NCI-H2107 treated with DMSO at 0.1 percent for 48 hours (cell line): Measurements from ENCODE around the gene PGAM1.
"Not testable (repeated sequence)": the region's sequence is repeated elsewhere in the genome, so short reads cannot be mapped to it uniquely, and the experiment has no call there.

Source experiments
- DNase-seq: peaks from one replicate; lab custom pipeline; 2025; ENCODE audit not compliant: unreplicated experiment; lab: John Stamatoyannopoulos, UW

Gene PGAM1

DNA sequence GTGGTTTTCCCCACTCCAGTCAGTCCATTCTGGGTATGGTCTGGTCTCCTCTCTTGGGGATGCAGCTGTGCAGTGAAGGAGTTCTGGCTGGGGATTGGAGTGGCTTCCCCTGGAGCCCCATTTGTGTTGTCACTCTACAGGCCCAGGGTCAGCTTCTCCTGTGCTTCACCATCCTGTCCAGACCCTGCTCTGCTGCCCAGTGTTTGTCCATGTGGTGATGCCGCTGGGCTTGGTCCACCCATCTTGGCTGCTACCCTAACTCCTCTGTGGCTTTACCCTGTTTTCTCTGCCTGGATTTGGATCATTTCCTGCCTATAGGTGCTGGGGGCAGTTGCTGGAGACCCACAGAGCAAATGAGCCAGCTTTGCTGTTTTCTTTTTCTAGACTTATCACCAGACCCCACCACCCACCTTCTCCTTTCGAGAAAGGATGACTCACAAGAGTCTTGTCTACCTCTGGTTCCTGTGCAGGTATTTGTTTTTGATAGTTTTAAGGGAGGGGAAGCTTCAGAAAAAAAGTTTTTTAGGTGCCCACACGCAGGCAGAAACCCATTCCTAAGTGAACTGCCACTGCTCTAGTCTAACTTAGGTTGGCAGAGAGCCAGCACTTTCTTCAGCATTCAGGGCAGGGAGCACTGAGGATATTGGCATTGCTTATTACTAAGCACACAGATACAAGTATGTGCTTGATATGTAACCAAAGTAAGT lies 28.5 kb downstream of the PGAM1 start:
- no peak for DNase-seq

DNA sequence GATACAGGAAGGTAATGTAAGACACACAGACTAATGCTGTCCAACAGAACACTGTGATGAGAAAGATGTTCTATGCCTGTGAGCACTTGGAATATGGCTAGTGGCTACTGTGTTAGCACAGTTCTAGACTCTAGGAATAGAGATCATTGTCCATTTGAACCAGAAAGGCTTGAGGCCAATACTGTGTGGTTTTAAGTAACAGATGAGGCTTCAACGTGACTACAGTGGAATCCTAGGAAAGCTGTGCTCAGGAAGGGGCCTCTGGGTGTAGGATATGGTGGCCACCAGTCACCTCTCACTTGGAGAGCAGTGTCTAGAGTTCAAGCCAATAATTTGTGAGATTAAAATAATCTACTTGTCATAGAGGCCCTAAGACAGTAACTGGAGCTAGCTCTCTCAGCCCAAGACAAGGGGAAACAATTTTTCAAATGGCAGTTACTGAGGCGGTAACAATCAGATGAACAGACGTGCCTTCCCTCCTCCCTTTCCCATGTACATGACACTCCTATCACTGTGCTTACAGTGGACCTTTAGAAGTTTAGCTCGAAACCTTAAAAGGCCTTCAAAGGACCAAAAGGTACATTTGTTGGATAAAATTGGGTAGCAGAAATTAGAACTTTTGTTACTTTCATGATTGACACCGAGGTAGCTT lies 30.2 kb downstream of the PGAM1 start:
- DNase-seq: no peak

DNA sequence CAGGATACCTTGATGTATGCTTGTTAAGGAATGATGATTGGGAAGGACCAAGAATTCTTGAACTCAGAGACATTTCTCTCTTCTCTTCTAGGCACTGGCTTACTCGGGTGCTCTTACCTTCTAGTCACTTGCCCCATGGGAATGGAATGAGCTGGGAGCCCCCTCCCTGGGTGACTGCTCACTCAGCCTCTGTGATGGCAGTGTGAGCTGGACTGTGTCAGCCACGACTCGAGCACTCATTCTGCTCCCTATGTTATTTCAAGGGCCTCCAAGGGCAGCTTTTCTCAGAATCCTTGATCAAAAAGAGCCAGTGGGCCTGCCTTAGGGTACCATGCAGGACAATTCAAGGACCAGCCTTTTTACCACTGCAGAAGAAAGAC lies 30.7 kb downstream of the PGAM1 start:
- DNase-seq: no peak

DNA sequence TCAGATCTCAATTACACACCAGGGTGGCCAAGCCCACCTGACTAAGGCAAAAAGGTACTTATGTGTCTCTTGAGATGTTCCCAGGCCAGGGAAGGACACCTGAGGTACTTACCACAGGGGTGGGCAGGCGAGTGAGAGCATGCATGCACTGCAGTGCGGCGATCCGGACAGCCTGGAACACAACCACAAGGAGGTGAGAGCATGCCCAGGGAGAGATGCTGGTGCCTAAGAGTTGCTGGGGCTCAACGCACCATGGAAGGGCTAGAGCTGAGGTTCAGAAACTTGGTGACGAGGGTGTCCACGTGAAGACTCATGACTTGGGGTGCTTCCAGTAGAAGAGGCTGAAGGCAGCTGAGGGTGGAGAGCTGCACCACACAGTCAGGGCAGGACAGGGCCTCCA lies 33.1 kb downstream of the PGAM1 start:
- no peak for DNase-seq

DNA sequence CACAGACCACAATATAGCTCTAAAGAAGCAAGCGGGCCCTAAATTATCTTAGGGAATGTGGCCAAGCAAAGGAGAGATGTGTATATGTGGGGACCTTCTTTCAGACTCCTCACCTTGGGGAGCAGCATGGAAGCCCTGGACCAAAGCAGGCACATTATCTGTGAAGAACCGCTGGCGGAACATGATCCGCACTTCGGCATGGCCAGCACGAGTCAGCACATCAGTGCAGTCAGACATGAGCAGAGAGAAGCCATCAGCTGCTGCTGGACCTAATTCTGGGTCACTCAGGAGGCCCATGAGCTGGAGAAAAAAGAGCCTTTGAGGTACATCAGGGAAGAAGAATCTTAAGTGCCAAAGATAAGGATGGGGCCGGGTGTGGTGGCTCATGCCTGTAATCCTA lies 33.9 kb downstream of the PGAM1 start:
- no peak for DNase-seq

DNA sequence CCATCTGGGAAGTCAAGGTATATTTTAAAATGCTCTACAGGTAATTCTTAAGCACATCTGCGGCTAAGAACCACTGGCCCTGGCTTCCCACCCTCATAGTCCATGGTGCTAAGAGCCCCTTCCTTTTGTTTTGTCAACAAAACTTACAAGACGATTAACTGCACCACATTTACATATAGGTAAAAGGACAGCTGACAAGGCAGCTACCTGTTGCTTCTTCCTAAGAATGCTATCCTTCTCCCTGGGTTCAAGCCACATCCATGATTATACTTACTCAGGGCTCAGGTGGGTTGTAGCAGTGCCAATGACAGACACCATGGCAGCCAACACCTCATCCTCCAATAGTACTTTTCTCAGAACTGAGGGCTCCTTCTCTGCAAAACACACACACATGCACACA lies 36.3 kb downstream of the PGAM1 start:
- DNase-seq: no peak

DNA sequence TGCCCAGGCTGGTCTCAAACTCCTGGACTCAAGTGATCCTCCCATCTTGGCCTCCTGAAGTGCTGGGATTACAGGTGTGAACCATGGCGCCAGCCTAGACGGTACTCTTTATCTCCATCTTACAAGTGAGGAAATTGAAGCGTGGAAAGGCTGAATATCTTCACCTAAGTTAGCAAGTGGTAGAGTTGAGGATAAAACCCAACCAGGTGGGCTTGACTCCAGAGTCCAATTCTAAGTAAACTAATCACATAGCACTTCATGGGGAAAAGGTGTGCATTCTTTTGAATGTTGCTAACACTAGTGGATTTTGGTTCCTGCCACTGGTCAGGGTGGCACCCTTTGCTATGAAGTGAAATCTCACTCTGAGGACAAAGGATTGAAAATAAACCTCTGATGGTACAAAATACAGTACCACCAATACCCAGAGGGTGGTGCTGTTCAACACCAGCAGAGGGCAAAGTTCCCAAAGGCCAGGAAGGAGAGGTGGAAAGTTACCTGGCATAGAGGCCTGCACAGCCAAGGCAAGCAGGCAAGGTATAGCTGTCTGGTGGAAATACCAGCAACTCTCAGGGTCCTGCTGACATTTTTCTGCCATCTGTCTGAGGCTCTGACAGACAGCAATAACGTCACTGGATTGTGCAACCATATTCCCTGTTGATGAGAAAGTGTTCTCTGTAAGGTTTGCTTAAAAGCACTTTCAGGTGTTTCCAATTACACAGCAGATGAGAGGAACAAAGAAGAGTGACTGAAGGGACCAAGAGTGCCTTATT lies 37.6 kb downstream of the PGAM1 start:
- DNase-seq: peak; percentile 73

DNA sequence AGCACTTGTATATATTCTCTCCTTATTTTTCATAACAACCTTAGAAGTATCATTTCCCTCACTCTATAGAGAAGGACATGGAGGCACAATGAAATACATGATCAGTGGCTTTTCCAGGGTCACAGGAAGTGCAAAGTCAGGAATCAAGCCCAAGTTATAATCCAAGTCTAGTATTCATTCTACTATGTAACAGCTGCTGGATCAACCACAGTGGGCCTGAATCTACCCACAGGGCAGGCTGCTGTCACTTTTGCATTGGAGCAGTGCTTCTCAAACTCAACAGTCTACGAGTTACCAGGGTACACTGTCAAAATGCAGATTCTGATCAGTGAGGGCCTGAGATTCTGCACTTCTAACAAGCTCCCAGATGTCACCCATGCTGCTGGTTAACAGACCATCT lies 38.2 kb downstream of the PGAM1 start:
- DNase-seq: no peak

DNA sequence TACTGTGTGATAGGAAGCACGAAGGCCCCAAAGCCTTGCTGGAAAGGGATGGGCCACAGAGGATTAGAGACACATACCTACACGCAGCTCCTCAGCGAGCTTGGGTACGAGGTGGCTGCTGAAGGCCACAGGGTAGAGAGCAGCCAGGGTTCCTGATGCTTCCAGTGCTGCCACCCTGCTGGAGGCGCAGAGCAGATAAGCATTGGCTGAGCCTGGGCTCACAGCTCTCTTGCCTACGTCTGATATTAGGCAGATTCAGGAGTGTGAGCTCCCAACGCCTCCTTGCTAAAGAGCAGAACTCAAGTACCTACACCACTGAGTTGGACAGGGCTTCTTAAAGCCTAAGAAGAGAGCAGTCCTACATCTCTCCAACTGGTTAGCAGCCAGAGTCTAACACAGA lies 40.0 kb downstream of the PGAM1 start:
- DNase-seq: no peak

DNA sequence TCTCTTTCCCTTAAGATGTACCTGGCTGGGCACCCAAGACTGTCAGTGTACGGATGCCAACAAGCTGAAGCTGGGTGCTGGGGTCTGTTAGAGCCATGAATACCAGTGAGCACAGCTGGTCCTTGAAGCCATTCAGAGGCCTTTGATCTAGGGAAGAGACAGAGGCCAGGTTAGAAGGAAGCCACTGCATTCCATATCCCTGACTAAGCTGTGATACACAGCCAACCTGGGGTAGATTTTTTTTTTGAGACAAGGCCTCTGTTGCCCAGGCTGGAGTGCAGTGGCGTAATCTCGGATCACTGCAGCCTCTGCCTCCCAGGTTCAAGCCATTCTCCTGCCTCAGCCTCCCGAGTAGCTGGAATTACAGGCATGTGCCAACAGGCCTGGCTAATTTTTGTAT lies 40.8 kb downstream of the PGAM1 start:
- no peak for DNase-seq

DNA sequence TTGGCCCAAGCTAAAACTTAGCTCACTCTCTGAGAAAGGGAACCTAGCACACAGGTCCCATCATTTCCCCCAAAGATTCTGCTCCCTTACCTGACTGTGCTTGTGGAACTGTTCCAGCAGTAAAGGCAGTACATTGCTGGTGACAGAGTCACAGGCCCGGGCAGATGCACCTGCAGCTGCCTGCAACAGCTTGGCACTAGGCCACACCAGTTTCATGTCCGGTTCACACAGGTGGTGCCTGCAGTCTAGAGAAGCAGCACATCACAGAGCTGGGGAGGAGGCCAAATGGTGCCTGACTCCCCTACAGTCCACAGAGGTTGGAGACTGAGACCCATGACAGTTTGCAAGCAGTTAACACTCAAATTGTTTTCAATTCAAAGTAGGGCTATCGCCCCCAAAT lies 42.2 kb downstream of the PGAM1 start:
- peak; percentile 9 for DNase-seq

DNA sequence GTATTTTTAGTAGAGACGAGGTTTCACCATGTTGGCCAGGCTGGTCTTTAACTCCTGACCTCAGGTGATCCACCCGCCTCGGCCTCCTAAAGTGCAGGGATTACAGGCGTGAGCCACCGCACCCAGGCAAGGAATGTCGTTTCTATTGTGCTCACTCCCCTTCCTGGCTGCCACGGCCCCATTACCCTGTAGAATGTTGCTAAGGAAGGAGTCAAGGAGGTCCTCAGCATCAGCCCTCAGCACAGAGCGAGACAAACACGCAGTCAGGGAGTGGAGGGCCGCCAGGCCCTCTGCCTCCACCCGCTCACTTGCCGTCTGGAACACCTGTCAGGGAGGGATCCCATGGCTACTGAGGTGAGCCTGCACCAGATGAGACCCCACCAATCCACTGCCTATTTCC lies 42.8 kb downstream of the PGAM1 start:
- not testable (repeated sequence) for DNase-seq

DNA sequence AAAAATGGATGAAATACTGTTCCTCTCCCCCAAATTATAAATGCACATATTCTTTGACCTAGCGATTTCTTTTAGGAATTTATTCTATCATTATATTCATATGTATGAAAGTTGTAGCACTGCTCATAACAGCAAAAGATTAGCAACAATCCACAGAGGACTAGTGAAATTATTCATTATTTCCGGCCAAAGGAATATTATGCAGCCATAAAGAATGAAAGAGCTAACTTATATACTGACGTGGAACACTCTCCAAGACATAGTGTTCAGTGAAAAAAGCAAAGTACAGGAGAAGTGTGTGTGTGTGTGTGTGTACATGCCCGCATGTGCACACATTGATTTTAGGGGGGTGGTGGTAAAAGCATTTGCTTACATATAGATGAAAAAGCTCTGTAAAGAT lies 48.9 kb downstream of the PGAM1 start:
- DNase-seq: no peak

DNA sequence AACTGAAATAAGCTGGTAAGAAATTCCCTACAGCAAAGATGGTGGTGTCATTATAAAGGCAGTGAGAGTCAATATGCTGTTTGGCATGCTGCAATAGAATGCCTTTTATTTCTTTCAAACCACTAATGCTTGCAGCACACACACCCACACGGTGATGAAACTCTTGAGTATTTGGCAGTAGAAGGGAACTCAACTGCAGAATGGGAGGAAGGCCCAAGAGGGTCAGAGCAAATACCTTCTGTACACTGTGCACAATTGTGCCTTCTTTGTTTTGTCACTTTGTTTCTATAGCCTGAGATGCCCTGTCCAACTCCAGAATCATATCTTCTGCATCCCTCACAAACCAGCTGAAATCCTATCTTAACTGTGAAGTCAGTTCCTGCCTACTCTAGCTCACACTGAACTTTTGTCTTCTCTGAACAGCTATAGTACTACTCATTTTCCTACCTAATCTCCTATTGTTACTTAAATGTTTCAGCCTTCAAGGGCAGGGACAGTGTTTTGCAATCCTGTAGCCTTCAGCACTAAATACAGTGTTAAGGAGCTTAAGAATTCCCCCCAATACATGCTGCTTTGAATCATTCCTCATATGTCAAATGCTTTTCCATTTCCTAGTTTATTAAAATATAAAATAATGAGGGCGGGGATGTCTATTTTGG lies 50.1 kb downstream of the PGAM1 start:
- no peak for DNase-seq

DNA sequence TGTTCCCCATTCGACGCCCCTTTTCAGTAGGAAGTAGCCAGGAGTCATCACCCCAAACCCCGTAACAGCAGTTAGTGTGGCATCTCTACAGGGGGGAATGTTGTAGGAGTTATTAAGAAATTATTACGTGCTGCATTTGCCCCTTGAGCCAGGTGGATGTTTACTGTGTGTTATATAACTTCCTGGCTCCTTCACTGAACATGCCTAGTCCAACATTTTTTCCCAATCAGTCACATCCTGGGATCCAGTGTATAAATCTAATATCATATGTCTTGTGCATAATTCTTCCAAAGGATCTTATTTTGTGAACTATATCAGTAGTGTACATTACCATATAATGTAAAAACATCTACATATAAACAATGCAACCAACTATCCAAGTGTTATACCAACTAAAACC lies 53.4 kb downstream of the PGAM1 start:
- not testable (repeated sequence) for DNase-seq

DNA sequence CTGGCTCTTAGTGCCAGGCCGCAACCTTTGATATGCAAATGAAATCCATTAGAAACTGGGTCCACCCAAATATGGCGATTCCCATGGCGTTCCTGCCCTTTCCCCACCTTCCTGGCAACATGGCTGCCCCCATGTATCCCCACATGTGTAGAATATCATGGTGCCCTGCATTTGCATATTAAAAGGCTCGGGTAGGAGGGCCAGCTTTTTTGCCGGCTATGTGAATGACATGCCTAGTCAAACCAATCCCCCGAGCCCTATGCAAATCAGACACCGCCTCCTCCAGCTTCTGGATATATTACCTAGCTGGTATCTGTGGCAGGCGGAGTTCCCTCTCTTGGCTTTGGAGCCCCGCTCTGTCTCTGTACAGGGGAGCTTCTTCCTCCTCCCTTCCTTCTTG lies 53.9 kb downstream of the PGAM1 start:
- DNase-seq: no peak

DNA sequence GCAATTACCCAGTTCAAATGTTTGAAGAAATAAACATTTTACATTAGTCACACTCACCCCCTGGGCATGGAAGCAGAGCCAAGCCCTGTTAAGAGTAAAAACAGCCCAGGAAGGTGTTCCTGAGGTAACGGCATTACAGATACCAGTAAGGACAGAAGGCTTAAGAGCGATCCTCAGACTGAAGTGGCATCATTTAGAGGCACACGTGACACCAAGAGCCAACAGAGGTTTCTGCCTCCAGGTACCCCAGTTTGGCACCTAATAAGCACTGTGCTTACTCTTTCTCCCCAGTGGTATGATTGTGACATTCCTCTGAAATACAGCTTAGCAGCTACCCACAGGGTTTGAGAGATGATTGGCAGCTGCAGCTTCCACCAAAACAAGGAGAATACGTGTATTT lies 55.1 kb downstream of the PGAM1 start:
- DNase-seq: no peak

DNA sequence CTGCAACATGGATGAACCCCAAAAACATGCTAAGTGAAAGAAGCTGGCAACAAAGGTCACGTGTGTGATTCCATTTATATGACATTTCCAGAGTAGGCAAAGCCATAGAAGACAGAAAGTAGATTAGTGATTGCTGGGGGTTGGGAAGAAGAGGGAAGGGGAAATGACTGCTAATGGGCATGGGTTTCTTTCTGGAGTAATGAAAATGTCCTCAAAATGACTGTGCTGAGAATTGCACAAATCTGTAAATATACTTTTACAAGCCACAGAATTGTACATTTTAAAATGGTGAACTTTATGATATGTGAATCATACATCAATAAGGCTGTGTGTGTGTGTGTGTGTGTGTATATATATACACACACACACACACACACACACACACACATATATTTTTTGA lies 56.4 kb downstream of the PGAM1 start:
- DNase-seq: no peak
